ENCODE measurements around the gene ZNF346. TPM values are rescaled to one million over a fixed set of nuclear protein-coding genes. Genes with fewer than 3 reads are reported as not detected.

ZNF346 gene
- total and polyA plus RNA-seq, 2 of the 13 experiments (the other 11 are each of a cell fraction or from before 2014, with no cell fraction given): 8.6 to 19.4 TPM

DNA sequence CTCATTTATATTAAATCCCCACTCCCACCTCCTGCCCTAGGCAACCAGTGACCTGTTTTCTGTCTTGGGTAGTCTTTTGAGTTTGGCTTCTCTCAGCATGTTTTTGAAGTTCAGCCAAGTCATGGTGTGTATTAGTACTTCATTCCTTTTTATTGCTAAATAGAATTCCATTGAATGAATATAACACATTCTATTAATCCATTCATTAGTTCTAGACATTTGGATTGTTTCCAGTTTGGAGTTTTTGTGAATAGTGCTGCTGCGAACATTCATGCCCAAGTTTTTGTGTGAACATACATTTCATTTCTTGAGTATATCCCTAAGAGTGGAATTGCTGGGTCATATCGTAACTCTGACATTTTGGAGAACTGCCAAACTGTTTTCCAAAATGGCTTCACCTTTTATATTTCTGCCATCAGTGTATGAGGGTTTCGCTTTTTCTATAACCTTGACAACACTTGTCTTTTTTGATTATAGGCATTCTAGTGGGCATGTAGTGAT lies 2.7 kb downstream of the ZNF346 start:
- in situ Hi-C loops (cut with HindIII; ENCODE audit: extremely low pct_ligation_motif_present, low pct_unique_long_range_greater_than_20kb) (no loop called here), intact Hi-C loops (cut with micrococcal nuclease; ENCODE audit: unreplicated experiment) (no loop called here)
- DNase-seq (ENCODE audit: low spot score) (no peak), FAIRE-seq (no peak), ATAC-seq (no peak)
- no peak overlapping the region for H3K27ac ChIP-seq (ENCODE audit: extremely low read length, insufficient read depth, low read length)
- peaks cover 32% of the 10 kb centered on the region for H3K4me1 ChIP-seq (ENCODE audit: insufficient read depth, low read length)
- H3K4me3 ChIP-seq (replicated peaks in 1 of 3; ENCODE audit: insufficient read depth in 1 of 3, low read depth in 2 of 3, low read length in 3 of 3): no peak overlapping the region
- no TSS peak for BruUV-seq (replicated peaks)
- H2AFZ ChIP-seq (ENCODE audit: low read length): no peak overlapping the region
- peaks cover 39% of the 10 kb centered on the region for H3K79me2 ChIP-seq (ENCODE audit: insufficient read depth, low read length)
- WGBS (ENCODE audit: low lambda C conversion rate): 98% methylated on average over 3 of the region's 3 CpGs
- H3K9ac ChIP-seq (ENCODE audit: insufficient read depth, low read depth, low read length): no peak overlapping the region
- H3K9me3 ChIP-seq (ENCODE audit: low read length): no peaks in the 10 kb centered on the region
- CTCF ChIA-PET (ENCODE audit: low intra/inter-chr PET ratio, low total read pairs): no interaction called here
- H3K36me3 ChIP-seq (replicated peaks in 1 of 2; ENCODE audit: control insufficient read depth in 1 of 2, insufficient read depth in 2 of 2, low read length in 2 of 2): peaks cover 2 to 8% of the 10 kb centered on the region in 2 experiments; a peak in 1 of 5 replicates
- no peak overlapping the region for H3K4me2 ChIP-seq (ENCODE audit: low read depth, low read length)
- no peaks in the 10 kb centered on the region for H4K20me1 ChIP-seq (ENCODE audit: insufficient read depth, low read length)
- POLR2A ChIA-PET: no interaction called here
- no peaks in the 10 kb centered on the region; a peak in 1 of 5 replicates for H3K27me3 ChIP-seq (ENCODE audit: control insufficient read depth in 1 of 2, insufficient read depth in 2 of 2, low read length in 2 of 2)
- TF ChIP-seq ZNF557 (CRISPR knock-in tag; IDR thresholded peaks at IDR 0.05) (no peak), ZFP36 (IDR thresholded peaks at IDR 0.05; ENCODE audit: borderline replicate concordance, low read depth, low read length, partially characterized antibody) (no peak), FOXA3 (CRISPR knock-in tag; IDR thresholded peaks at IDR 0.05) (no peak), ZNF672 (CRISPR knock-in tag; IDR thresholded peaks at IDR 0.05) (no peak), SNRNP70 (IDR thresholded peaks at IDR 0.05; ENCODE audit: low read depth, low read length) (no peak), ZNF180 (CRISPR knock-in tag; IDR thresholded peaks at IDR 0.05; ENCODE audit: borderline replicate concordance, low read depth) (no peak), MLLT10 (CRISPR knock-in tag; IDR thresholded peaks at IDR 0.05) (no peak), ZNF772 (CRISPR knock-in tag; IDR thresholded peaks at IDR 0.05) (no peak)
- TF ChIP-seq, protein P1, sequence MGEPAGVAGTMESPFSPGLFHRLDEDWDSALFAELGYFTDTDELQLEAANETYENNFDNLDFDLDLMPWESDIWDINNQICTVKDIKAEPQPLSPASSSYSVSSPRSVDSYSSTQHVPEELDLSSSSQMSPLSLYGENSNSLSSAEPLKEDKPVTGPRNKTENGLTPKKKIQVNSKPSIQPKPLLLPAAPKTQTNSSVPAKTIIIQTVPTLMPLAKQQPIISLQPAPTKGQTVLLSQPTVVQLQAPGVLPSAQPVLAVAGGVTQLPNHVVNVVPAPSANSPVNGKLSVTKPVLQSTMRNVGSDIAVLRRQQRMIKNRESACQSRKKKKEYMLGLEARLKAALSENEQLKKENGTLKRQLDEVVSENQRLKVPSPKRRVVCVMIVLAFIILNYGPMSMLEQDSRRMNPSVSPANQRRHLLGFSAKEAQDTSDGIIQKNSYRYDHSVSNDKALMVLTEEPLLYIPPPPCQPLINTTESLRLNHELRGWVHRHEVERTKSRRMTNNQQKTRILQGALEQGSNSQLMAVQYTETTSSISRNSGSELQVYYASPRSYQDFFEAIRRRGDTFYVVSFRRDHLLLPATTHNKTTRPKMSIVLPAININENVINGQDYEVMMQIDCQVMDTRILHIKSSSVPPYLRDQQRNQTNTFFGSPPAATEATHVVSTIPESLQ (CRISPR knock-in tag; conservative IDR thresholded peaks at IDR 0.05): no peak
- TF ChIP-seq, protein P2, sequence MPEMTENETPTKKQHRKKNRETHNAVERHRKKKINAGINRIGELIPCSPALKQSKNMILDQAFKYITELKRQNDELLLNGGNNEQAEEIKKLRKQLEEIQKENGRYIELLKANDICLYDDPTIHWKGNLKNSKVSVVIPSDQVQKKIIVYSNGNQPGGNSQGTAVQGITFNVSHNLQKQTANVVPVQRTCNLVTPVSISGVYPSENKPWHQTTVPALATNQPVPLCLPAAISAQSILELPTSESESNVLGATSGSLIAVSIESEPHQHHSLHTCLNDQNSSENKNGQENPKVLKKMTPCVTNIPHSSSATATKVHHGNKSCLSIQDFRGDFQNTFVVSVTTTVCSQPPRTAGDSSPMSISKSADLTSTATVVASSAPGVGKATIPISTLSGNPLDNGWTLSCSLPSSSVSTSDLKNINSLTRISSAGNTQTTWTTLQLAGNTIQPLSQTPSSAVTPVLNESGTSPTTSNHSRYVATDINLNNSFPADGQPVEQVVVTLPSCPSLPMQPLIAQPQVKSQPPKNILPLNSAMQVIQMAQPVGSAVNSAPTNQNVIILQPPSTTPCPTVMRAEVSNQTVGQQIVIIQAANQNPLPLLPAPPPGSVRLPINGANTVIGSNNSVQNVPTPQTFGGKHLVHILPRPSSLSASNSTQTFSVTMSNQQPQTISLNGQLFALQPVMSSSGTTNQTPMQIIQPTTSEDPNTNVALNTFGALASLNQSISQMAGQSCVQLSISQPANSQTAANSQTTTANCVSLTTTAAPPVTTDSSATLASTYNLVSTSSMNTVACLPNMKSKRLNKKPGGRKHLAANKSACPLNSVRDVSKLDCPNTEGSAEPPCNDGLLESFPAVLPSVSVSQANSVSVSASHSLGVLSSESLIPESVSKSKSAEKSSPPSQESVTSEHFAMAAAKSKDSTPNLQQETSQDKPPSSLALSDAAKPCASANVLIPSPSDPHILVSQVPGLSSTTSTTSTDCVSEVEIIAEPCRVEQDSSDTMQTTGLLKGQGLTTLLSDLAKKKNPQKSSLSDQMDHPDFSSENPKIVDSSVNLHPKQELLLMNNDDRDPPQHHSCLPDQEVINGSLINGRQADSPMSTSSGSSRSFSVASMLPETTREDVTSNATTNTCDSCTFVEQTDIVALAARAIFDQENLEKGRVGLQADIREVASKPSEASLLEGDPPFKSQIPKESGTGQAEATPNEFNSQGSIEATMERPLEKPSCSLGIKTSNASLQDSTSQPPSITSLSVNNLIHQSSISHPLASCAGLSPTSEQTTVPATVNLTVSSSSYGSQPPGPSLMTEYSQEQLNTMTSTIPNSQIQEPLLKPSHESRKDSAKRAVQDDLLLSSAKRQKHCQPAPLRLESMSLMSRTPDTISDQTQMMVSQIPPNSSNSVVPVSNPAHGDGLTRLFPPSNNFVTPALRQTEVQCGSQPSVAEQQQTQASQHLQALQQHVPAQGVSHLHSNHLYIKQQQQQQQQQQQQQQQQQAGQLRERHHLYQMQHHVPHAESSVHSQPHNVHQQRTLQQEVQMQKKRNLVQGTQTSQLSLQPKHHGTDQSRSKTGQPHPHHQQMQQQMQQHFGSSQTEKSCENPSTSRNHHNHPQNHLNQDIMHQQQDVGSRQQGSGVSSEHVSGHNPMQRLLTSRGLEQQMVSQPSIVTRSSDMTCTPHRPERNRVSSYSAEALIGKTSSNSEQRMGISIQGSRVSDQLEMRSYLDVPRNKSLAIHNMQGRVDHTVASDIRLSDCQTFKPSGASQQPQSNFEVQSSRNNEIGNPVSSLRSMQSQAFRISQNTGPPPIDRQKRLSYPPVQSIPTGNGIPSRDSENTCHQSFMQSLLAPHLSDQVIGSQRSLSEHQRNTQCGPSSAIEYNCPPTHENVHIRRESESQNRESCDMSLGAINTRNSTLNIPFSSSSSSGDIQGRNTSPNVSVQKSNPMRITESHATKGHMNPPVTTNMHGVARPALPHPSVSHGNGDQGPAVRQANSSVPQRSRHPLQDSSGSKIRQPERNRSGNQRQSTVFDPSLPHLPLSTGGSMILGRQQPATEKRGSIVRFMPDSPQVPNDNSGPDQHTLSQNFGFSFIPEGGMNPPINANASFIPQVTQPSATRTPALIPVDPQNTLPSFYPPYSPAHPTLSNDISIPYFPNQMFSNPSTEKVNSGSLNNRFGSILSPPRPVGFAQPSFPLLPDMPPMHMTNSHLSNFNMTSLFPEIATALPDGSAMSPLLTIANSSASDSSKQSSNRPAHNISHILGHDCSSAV (CRISPR knock-in tag; IDR thresholded peaks at IDR 0.05; ENCODE audit: borderline replicate concordance): no peak
- TF ChIP-seq, protein P3, sequence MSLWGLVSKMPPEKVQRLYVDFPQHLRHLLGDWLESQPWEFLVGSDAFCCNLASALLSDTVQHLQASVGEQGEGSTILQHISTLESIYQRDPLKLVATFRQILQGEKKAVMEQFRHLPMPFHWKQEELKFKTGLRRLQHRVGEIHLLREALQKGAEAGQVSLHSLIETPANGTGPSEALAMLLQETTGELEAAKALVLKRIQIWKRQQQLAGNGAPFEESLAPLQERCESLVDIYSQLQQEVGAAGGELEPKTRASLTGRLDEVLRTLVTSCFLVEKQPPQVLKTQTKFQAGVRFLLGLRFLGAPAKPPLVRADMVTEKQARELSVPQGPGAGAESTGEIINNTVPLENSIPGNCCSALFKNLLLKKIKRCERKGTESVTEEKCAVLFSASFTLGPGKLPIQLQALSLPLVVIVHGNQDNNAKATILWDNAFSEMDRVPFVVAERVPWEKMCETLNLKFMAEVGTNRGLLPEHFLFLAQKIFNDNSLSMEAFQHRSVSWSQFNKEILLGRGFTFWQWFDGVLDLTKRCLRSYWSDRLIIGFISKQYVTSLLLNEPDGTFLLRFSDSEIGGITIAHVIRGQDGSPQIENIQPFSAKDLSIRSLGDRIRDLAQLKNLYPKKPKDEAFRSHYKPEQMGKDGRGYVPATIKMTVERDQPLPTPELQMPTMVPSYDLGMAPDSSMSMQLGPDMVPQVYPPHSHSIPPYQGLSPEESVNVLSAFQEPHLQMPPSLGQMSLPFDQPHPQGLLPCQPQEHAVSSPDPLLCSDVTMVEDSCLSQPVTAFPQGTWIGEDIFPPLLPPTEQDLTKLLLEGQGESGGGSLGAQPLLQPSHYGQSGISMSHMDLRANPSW (CRISPR knock-in tag; IDR thresholded peaks at IDR 0.05; ENCODE audit: borderline replicate concordance): no peak
